Measurements from ENCODE around the gene TSR1.

- no peak for TF ChIP-seq POLR2AphosphoS5 (IDR thresholded peaks at IDR 0.05; ENCODE audit: low read depth, low read length)
- no peak for TF ChIP-seq TAF1 (IDR thresholded peaks at IDR 0.05; ENCODE audit: borderline replicate concordance, insufficient read depth, low read length)
- no peak for TF ChIP-seq REST (IDR thresholded peaks at IDR 0.05; ENCODE audit: insufficient read depth in 1 of 2, low read depth in 2 of 2, low read length in 2 of 2)
- TF ChIP-seq SIN3A (IDR thresholded peaks at IDR 0.05; ENCODE audit: borderline replicate concordance, insufficient read depth, low read length), result no peak
Measured at GRCh38 chr17:2289878-2290478, 46.3 kb downstream of the TSR1 start.
